ENCODE data around the gene ZNF518B. TPM values are rescaled to one million over a fixed set of nuclear protein-coding genes. Genes with fewer than 3 reads are reported as not detected.

The ZNF518B gene
- total RNA-seq, result 17.3 and 28.3 TPM in 2 replicates

DNA sequence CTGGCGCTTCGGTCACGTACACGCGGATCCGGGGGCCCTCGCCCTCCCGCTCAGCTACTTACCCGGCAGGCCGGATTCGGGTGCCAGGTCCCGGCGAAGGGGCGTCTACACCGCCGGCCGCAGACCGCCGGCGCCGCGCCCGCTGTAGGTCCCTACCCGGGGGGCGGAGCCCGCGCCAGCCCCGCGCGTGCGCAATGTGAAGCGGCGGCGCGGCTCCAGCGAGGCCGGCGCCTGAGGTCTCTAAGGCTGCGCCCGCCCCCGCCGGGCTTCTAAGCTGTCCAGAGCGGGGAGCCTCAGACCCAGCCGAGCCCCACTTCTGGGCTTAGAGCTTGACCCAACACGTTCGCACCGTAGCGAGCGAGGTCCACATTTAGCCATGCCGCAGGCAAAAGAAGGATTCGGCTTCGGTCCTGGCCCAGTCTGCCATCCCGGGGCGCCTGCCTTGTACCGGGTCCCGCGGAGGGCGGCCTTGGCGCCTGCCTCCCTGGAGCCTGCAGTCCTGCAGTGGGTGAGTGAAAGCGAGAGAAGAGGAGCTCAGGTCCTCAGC, at the start of gene ZNF518B:
Gene ZNF518B, minus strand, starts transcription at position 172 of the 547 bp plus-strand sequence. CDS start 11,098 bp downstream, outside the sequence.

Other genes starting within 250 kb of the ZNF518B start
- gene CLNK, start 227.3 kb upstream of the ZNF518B start, total RNA-seq, result not detected in 2 replicates

Measured in subcutaneous preadipocyte (primary cell).